DND-41 (cell line): ENCODE results near the gene GLYATL3.

Experiments used
- CTCF ChIP-seq: IDR thresholded peaks from 2 replicates; pipeline ENCODE4 v1.5.1; 2012; ENCODE audit warnings: borderline replicate concordance, low read length, moderate library complexity, mild to moderate bottlenecking; ENCODE audit not compliant: poor library complexity, severe bottlenecking; ENCODE audit errors: extremely low read depth
- EZH2 ChIP-seq: IDR thresholded peaks from 3 replicates; pipeline ENCODE4 v1.6.1; 2012; ENCODE audit warnings: borderline replicate concordance, low read depth, mild to moderate bottlenecking, moderate library complexity, low read length, inconsistent platforms; ENCODE audit not compliant: severe bottlenecking

GRCh38 chr6:49509342-49509741, 9.6 kb downstream of the GLYATL3 start:
- no peak for TF ChIP-seq CTCF
- no peak for TF ChIP-seq EZH2
